Tongue (tissue), 2 donors: ENCODE data around the gene CLIP4. TPM values are rescaled to one million over a fixed set of nuclear protein-coding genes. Genes with fewer than 3 reads are reported as not detected.
A peak's percentile ranks its signal among the peaks of the same experiment; 100 is the strongest.
"Not testable (repeated sequence)": the region's sequence is repeated elsewhere in the genome, so short reads cannot be mapped to it uniquely, and the experiment has no call there.

Source experiments
- DNase-seq: peaks from one replicate; pipeline ENCODE4 v3.0.0-alpha.2; 2015
- total RNA-seq: library from RNA; depleted of rRNA; stranded (reverse); fragments of >200 nt; gene quantifications from one replicate; pipeline ENCODE4 v1.2.3, GENCODE V29; 2014

CLIP4 gene
- total RNA-seq, 1 donor from 2014 or later = 74.8 TPM

DNA sequence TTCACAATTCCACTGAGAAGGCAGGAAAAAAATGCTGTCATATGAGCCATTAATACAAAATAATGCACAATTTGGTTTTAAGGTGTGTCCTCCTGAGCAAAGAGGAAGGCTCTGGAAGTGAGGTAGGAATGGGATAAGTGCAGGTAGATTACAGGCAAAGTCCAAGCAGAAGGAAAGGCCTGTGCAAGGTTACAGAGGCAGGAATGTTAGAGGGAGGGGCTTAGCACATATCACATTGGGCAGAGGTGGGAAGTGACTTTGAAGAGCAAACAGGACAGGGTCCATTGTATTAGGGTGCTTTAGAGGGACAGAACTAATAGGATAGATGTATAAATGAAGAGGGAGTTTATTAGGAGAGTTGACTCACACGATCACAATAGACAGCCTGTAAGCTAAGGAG lies 14.7 kb upstream of the CLIP4 start:
- no peak for DNase-seq

GRCh38 chr2:29104688-29105087 lies 10.5 kb upstream of the CLIP4 start:
- no peak for DNase-seq

- no peak for DNase-seq
Measured at GRCh38 chr2:29105375-29105774, 9.8 kb upstream of the CLIP4 start.

GRCh38 chr2:29106256-29106655 lies 9.0 kb upstream of the CLIP4 start:
- no peak for DNase-seq

DNA sequence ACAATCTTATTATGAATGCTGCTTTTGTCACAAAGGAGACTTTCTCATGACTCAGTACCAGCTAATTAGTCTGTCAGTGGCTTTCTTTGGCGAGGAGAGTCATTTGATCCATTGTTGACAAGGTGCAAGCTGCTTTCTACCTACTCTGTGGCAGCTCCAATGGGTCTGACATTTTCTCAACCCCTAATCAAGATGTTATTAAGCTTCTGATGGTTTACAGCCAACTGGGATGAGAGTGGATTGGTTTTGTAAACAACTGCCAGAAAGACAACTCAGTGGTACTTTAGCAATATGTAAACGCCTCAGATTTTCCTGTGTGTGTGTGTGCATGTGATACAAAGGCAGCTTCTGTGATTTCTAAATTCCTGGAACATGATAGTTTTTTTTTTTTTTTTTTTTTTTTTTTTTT lies 8.2 kb upstream of the CLIP4 start:
- DNase-seq = no peak

DNA sequence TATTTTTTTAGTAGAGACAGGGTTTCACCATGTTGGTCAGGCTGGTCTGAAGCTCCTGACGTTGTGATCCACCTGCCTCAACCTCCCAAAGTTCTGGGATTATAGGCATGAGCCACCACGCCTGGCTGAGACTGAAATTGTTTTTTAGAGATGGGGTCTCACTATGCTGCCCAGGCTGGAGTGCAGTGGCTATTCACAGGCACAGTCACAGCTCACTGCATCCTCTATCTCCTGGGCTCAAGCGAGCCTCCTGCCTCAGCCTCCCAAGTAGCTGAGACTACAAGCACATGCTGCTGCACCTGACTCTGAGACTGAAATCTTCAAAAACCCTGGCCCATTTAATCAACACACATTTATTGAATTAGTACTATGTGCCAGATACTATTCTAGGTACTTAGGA lies 7.7 kb upstream of the CLIP4 start:
- DNase-seq = not testable (repeated sequence)

GRCh38 chr2:29108225-29108624 lies 7.0 kb upstream of the CLIP4 start:
- DNase-seq = no peak

GRCh38 chr2:29109246-29109645 lies 6.0 kb upstream of the CLIP4 start:
- DNase-seq = no peak

DNA sequence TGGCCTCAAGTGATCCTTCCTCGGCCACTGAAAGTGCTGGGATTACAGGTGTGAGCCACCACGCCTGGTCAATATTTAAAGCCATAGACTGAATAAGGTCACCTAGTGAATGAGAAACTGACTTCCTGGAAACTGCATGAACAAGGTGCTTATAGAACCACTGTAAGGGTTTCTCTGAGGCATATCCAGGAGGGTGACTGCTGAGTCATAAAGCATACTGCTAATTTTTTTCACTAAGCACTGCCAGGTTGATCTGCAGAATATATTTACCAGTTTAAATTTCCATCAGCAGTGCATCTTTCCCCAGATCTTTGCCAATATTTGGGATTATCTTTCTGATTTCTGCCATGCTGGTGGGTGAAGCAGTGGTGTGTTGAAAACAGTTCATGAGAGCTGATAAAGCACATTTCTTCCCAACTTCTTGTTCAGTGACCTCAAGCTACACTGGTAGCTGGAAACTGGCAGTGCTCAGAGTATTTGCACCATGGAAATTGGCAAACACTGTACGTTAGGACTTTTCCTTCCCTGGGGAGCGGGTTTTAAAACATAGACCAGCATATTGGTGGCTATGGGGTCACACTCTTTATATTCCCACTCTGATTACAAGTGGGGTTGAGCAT lies 4.2 kb upstream of the CLIP4 start:
- DNase-seq = no peak

DNA sequence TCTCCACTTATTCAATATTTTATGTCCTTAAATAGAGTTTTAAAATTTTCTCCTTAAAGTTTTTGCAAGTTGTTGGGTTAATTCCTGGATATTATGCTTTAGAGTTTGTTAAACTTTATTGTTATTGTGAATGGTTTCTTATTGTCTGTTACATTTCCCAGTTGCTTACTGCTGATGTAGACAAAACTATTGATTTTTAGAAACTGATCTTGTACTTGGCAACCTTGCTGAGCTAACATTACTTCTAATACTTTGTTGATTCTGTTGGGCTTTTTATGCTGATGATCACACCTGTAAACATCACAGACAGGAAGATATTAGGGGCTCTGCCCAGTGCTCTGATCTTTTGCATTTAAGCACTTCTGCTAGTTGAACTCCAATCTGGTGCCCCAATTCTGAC lies 2.8 kb upstream of the CLIP4 start:
- DNase-seq = no peak

- DNase-seq = no peak
Measured at GRCh38 chr2:29113027-29113686, 2.1 kb upstream of the CLIP4 start.

DNA sequence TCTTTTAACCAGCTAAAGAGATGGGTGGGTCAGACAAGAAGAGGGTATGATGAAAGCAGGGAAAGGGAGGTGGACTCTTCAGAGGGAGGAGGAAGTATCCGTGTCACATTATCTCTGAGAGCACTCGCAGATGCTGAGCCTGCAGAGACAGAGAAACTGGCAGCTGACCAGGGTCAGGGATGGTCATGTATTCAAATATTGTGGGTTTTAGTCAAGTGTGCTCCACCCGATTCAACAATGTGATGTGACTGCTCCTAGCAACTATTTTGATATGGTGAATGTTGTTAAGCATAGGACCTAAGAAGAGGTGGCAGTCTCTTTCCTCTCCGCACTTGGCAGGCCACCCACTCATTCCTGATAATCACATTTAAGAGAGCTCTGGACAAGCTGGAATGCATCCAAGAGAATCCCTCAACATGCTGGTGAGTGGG lies 1.3 kb upstream of the CLIP4 start:
- peak; percentile 44 for DNase-seq

DNA sequence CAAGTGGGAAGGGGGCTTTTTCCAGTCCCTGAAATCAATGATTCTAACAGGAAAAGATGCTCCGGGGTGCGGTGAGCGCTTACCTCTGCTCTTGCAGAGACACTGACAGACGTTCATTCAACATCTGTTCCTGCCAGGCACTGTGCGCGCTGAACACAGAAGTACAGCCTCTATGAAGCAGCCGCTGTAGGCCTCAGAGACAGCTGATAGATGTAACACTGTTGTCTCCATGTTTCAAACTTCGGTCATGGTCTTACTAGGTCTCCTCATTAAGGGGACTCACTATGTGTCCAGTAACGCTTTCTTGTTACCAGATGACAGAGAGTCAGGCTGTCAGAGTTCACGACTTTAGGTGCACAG lies 649 bp upstream of the CLIP4 start:
- peak; percentile 54 for DNase-seq

- peak; percentile 57 for DNase-seq
Measured at GRCh38 chr2:29115797-29116781, 874 bp downstream of the CLIP4 start.

- DNase-seq = no peak
Measured at GRCh38 chr2:29117636-29118303, 2.6 kb downstream of the CLIP4 start.

DNA sequence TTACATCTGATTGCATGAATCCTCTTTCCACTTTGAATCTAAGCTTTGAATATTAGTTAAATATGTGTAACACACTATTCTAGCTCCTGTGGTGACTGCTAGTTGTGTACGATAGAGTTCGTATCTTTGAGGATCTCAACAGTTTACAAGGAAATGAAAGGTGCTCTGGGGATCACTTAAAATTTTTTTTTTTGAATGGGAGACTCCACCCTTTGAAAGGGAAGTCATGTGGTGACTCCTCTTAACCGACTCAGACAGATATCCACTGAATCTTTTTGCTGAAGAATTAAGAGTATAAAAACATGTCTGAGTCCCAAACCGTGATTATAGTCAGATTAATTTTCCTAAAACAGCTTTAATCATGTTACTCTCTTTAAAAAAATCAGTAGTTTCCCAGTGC lies 4.0 kb downstream of the CLIP4 start:
- DNase-seq = no peak

DNA sequence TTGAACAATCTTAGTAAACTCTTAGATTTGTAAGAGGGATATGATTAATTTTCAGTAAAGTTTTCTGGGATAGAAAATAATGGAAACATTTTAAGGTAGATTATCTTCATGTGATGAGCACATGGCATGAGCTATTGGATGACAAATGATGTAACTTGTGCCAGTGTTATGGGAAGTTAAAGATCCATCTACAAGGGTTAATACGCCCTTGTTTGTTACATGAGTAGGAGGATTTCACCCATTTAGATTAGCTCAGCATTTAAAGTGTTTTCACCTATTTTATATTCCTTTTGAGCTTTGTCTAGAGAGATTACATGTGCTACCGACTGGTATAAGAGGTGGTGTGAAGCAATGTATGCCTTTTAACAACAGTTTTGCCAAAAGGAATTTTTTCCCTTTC lies 5.6 kb downstream of the CLIP4 start:
- no peak for DNase-seq

DNA sequence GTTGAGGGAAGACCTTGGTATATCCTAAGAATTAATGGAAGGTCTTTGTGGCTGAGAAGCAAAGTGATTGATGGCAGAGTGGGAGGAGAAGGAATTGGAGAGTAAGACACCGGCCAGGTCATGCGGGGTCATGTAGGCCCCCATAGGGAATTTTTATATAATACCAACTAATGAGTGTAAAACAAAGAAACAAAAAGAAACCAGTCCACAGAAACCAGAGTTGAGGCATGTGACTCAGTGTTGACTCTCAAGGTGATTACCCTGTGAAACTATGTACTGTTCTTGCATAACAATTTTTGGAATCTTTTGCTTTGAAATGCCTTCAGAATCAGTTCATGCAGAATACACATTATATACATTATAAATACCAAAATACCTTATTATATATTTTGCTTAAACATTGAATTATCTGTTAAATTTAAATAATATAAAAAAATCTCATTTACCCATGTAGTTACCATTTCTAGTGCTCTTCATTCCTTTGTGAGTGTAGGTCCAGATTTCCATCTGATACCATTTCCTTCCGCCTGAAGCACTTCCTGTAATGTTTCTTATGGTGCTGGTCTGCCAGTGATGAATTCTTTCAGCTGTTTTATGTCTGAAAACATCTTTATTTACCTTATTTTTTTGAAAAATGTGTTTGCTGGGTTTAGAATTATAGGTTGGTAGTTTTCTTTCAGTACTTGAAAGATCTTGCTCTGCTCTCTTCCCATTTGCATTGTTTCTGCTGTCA lies 8.6 kb downstream of the CLIP4 start:
- no peak for DNase-seq

DNA sequence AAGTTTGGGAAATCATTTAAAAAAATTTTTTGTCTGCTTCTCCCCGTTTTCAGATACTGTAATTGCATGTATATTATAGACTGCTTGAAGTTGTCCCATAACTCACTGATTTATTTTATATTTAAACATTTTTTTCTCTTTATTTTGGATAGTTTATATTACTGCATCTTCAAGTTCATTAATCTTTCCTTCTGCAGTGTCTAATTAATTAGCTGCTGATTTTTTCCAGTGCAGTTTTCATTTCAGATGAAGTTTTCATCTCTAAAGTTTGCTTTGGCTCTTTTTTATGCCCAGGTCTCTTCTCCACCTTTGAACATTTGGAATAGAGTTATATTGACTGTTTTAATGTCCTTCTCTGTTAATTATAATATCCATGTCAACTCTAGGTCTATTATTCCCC lies 9.3 kb downstream of the CLIP4 start:
- no peak for DNase-seq

- DNase-seq = no peak
Measured at GRCh38 chr2:29129586-29130281, 14.5 kb downstream of the CLIP4 start.

- no peak for DNase-seq
Measured at GRCh38 chr2:29130295-29130694, 15.1 kb downstream of the CLIP4 start.
